HK-2 (cell line): ENCODE results near the gene DBI.
"Not testable (repeated sequence)": the region's sequence is repeated elsewhere in the genome, so short reads cannot be mapped to it uniquely, and the experiment has no call there.

Experiments used
- DNase-seq: peaks from one replicate; pipeline ENCODE4 v3.0.0-alpha.2; 2018; ENCODE audit not compliant: unreplicated experiment

Gene DBI

DNA sequence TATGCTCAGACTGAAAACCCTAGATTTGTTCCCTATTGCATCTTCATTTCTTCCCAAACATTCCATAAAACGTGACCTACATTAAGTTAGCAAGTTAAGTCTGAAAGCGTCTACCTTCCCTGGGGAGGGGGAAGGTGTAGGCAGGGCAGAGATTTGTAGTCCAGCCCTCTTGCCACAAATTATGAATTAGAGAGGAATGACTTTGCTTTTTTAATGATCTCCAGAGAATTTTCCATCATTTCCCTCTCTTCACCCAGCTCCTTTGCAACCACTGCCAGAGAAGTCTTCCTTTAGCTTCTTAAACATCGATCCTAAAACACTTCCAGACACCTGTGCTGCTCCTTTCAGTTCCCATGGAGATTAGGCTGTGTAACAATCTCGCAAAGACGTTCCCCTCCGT, 1.3 kb upstream of the DBI start:
- no peak for DNase-seq

DNA sequence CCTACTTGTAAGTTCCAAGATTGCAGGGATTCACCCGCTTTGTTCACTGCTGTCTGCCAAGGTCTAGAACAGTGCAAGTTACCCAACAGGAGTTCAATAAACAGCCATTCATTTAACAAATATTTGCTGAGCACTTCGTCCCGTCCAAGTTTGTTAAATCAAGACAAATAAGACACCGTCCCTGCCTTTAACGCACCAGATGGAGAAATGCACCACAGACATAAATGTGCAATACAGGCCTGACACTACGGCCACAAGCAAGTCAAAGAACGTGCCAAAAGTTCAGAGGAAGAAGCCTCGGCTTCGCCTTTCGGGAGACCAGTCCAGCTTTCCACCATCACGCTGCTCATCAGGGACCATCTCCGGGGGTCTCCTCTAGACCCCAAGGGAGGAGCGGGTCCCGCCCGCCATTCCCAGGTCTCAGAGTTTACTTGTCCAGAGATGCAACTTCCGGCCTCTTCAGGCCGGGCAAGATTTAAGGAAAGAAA, 572 bp upstream of the DBI start:
- DNase-seq: no peak

DNA sequence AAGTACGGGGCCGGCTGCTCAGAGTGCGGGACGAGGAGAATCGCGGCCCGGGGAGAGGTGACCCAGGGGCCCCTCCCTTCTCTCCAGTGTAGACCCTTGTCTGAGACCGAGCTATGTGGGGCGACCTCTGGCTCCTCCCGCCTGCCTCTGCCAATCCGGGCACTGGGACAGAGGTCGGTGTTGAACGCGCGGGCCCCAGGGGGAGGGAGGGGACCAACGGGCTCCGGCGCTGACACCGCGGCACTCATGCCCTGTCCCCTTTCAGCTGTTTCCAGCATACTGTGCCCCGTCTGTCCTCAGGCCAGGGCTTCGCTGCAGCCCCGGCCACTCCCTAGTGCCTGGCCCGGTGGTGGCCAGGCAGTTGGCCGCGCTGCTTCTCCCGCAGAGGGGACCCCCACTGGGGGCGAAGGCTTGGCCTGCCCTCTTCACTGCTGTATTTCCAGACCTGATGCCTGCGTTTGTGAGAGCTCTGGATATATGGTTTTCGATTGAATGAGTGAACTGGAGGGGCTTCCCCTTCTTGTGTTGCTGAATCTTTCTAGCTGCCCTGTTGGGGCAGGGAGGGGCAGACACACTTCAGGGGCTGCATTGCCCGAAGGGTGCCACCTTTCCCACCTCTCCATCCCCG, 809 bp downstream of the DBI start:
- DNase-seq: peak; percentile 61

DNA sequence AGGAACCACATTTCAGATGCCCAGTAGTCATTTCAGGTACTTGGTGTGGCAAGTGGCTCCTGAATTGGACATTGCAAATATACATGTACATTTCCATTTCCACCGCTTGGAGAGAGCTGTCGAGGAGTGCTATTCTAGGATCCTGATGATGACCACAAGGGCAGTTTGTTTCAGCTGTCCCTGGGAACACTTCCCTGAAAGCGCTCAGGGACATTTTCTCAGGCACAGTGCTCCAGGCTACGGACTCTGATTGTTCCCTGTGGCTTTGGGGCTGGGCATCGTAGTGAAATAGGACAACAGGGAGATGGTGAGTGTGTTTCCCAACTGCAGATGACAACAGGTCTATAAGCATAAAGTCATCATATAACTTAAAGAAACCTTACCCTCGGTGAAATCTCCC, 3.1 kb downstream of the DBI start:
- DNase-seq: no peak

DNA sequence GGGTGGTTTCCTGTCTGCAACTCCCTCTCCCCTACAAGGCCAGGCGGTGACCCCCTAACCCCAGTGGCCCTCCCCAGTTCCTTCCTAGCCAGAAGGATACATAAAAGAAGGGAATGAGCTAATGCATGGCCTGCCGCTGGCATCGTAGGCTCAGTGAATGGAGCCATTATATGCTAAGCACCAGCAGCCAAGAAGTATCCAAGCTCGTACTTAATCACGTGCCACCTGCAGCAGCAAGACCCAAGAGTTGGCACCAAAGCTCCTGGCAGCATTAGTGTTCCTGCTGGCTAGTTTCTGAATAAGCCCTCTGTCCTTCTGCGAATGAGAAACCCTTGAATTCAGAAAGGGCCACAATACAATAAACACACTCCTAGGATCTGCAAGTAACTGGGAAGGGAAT, 4.3 kb downstream of the DBI start:
- DNase-seq: no peak

DNA sequence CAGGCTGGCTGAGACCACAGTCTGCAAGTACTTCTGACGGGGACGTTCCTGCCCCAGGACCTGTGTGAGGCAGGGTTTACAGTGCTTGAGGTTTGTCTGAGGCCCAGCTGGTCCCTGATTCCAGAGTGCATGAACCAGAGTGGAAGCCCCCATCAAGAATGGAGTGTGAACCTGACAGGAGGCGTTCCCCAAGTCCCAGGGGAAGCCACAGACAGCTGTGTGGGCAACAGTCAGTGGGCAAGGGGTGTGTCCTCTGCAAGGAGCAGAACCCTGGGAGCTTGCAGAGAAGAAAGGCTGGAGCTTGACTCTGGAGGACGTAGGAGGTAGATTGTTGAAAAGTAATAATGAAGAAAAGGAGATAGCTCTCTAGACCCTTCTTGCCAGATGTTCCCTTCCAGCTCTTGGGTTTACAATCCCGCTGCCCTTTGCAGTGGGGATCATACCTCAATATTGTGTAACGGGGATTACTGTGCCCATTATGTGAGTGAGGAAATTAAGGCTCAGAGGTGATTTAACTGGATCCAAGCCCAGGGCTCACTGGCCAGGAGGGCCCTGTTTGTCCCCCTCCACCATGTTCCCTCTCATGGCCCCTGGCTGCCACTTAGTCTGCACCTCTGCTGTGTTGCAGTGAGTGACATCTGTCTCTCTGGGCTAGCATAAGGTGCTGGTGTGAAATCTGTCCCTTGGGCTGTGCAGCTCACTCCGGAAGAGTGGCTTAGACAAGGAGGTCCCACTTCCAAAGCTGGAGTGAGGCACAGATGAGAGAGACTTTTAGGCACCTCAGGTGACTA, 6.2 kb downstream of the DBI start:
- DNase-seq: no peak

DNA sequence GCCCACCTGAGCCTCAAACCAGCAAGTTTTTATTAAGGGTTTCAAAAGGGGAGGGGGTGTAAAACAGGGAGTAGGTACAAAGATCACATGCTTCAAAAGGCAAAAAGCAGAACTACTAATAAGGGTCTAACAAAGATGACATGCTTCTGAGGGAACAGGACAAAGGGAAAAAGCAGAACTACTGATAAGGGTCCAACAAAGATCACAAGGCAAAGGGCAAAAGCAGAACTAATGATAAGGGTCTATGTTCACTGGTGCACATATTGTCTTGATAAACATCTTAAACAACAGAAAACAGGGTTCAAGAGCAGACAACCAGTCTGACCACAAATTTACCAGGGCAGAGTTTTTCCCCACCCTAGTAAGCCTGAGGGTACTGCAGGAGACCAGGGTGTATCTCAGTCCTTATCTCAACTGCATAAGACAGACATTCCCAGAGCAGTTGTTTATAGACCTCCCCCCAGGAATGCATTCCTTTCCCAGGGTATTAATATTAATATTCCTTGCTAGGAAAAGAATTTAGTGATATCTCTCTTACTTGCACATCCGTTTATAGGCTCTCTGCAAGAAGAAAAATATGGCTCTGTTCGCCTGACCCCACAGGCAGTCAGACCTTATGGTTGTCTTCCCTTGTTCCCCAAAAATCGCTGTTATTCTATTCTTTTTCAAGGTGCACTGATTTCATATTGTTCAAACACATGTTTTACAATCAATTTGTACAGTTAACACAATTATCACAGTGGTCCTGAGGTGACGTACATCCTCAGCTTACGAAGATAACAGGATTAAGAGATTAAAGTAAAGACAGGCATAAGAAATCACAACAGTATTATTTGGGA, 7.3 kb downstream of the DBI start:
- not testable (repeated sequence) for DNase-seq

DNA sequence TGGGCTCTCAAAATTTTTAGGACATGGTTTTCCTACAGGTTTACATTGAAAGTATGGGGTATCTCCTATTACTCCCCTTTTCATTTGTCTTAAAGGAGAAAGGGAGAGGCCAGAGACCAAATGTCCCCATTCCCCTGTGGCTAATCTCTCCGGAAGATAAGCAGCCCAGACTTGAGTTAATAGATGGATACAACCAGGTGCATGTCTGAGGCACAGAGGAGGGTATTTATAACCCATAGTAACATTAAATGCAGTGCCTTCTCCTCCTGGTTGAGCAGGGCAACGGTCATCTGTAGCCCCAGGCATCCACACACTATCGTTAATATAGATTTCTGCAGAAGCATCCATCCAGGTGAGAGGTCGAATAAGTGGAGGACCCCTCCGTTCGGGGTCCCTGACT, 9.6 kb downstream of the DBI start:
- not testable (repeated sequence) for DNase-seq

DNA sequence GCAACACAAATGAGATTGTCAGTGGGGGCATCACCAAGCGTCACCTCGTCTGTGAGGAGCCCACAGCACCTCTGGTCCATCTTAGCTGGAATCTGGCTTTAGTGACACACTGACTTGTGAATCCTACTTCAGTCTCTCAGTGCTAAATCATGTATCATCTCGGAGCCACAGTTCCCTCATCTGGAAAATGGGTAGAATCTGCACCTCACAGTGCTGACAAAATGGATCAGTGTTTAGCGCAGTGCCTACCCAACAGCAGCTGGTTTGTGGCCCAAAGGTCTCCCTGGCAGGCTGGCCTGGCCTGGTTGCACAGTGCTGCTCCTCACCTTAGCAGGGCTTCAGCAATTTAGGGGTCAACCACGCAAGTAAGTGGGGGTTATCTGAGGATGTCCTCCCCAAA, 10.0 kb downstream of the DBI start:
- DNase-seq: no peak

DNA sequence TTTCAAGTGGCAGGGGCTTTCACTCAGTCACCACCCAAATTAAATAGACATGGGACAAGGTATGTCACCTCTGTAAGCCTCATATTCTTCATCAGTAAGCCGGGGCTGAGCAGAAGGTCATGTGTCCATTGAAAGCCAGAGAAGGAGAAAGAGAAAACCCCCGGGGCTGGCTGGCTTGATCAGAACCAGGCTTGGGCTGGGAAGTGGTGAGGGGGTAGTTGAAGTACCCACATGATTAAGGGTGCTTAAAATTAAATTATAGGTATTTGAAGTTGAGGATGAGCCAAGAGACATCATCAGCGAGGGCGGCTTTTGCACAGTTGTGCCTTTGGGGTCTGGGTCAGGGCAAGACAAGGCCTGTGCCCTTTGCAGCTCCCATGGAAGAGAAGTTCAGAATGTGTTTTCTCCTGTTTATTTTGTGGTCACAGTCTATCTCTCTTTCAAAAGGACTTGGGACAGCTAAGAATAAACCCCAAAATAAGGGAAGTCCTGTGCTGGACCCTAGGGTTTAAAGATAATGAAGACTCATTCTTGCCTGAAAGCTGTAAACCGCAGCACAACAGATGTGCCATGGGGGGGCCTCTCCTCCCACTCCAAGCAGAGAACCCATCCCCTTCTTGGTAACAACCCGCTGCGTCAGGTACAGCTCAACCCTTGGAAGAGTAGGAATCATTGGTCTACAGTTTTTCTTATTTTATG, 10.7 kb downstream of the DBI start:
- no peak for DNase-seq

DNA sequence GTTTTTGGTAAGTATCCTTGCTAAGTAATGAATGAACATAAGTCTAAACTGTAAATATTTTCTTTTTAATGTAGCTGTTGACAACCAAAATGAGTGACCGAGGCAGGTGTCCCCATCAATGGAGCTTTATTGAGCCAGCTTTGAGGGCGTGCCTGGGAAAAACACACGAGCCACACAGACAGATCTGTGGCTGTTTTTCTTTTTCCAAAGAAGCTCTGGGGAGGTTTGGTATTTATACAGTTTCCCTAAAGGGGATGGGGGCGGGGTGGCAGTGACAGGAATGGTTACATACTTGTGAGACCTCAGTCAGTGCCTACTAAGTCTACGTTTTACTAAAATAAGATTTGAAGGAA, 11.2 kb downstream of the DBI start:
- DNase-seq: no peak

DNA sequence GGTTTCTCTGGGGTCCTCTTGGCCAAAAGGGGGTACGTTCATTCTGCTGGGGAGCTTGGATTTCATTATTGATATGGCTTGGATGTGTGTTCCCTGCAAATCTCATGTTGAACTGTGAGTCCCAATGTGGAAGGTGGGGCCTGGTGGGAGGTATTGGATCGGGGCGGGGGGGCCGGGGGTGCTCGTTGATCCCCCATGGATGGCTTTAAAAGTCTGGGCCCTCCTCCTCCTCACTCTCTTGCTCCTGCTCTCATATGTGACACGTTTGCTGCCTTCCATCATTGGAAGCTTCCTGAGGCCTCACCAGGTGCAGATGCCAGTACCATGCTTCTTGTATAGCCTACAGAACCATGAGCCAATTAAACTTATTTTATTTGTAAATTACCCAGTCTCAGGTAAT, 11.8 kb downstream of the DBI start:
- no peak for DNase-seq

DNA sequence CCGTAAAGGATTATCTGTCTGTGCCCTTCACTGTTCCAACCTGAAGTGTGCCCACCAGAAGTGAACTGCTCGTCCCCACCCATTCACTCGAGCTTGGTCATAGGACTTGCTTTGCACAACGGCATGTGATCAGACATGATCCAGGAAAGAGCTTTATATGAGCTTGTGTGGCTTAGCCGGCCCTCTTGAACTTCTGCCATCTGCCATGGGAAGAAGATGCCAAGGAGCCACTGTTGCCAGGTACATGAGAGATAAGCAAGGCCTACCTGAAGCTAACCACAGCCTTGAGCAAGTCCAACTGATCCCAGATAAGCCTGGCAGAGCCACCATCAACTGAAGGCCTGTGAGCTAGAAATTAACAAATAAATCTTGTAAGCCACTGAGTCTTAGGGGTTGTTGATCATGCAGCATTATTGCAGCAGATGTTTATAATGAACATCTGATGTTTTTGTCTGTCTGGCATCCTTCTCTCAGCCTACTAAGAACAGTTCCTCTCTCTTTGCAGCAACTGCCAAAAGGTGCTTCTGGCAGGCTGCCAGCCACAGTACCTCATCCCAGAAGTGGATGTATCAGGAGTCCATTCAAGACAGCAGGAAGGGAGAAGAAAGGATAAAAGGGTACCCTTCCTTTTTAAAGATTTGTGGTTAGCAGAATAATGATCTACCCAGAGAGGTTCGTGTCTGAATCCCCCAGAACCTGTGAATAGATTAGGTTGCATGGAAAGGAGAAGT, 16.8 kb downstream of the DBI start:
- DNase-seq: no peak

DNA sequence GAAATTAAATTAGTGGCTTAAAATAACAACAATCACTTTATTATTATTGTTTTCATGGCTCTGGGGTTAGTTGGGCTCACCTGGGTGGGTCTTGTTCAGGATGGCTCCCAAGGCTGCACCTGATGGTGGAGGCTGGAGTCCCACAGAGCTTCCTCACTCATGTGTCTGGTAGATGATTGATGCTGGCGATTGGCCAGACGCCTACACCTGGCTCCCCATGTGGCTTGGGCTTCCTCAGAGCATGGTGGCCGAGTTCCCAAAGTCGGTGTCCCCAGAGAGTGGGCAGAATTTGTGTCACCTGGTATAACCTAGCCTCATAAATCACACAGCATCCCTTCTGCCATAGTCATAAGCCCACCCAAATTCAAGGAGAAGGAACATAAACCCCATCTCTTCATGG, 18.2 kb downstream of the DBI start:
- no peak for DNase-seq

DNA sequence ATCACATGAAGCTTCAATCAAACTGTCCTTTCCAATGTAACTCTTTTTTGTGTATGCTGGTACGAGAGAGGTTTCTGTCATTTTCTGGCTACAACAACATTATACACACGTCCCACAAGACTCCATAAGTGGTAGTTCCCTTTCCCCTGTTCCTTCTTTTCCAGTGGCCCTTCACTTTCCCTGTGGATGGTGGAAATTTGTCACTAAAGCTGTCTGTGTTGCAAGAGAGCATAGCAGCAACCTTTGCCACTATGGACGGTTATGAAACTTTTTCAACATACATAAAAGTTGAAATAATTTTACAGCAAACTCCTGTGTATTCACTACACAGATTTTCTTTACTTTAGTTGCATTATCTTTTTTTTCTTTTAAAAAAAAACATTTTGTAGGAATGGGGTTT, 18.7 kb downstream of the DBI start:
- DNase-seq: no peak

DNA sequence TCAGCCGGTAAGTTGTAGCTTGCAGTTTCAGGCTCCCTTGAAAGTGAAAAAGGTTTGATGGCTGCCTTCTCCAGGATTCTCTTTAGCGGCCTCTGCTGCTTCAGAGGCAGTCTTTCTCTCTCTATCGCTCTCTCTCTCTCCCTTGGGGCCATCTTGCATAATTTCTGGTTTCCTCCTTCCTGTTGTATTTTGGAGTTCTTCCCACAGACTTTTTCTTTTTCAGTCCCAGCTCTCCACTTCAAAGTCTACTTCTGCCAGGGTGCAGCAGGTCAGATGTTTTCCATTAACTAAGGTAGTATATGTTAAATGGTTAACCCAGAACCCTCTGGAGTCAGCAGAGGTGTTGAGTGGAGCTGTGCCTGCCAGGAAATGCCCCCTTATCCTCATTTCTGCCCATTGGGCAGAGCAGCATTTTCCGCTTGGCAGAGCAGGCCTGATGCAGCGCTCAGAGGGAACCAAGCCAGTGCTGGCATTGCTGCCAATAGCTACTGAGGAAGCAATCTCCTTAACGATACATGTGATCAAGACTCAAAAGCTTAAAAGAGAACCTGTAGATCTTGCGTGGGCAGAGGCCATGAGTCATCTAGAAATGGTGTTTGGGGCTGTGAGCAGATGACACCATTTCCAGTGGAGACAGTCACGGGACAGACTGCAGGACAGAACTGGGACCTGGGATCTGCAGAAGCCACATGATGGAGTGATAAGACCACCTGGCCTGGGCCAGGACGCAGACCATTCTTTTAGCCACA, 20.8 kb downstream of the DBI start:
- DNase-seq: peak; percentile 84

DNA sequence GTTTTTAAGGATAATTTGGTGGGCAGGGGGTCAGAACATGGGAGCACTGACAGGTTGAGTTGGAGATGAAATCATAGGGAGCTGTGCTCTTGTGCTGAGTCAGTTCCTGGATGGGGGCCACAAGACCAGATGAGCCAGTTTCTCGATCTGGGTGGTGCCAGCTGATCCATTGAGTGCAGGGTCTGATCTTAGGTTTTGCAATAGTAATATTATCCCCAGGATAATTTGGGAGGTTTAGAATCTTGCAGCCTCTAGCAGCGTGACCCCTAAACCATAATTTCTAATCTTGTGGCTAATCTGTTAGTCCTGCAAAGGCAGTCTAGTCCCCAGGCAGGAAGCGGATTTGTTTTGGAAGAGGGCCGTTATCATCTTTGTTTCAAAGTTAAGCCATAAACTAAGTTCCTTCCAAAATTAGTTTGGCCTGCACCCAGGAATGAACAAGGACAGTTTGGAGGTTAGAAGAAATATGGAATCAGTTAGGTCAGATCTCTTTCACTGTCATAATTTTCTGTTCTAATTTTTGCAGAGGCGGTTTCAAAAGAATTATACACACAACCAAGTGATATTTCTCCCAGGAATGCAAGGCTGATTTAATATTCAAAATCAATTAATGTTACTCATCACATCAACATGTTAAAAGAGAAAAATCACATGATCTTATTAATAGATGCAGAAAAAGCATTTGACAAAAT, 23.0 kb downstream of the DBI start:
- DNase-seq: peak; percentile 28

DNA sequence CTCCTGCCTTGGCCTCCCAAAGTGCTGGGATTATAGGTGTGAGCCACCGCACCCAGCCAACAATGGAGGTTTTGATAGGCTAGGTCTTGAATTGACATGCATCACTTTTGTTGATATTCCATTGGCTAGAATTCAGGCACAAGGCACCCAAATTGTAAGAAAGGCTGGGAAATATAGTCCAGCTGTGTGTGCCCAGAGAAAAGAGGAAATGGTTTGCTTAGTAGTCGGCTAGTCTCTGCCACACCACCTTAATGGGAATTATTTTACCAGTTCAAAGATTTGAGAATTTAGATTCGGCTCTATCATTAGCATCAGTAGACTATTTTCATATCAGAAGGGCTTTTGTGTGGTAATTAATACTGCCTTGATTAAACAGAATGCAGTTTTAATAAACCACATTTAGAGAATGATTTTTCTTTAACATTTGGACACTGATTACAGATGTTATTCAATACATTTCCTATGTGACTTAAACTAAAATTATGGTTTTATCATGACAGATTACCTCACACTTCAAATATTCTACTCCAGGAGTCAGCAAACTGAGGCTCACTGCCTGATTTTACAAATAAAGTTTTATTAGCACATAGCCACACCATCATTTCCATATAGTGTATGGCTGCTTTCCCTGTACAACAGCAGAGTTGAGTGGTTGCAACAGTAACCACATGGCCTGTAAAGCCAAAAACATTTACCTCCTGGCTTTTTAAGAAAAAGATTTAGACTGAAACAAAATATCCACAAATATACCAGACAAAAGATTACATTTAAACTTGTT, 27.4 kb downstream of the DBI start:
- no peak for DNase-seq

DNA sequence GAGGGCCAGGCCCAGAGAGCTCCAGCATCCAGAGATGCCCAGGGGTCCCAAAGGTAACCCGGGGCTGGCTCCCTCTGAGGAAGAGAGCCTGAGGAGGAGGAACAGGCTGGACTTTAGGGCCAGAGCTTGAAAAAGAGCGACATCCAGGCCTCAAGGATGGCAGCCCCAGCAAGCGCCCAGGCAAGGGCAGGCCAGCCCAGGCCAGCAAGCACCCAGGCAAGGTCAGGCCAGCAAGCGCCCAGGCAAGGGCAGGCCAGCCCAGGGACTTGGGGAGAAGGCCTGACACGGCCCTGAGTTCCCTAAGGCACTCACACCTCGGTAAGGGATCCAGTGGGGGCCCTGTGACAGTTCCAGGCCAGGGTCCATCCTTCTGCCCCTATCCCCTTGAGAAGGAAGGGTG, 30.4 kb downstream of the DBI start:
- no peak for DNase-seq
